Measurements from ENCODE around the gene CAMK1G. TPM values are rescaled to one million over a fixed set of nuclear protein-coding genes. Genes with fewer than 3 reads are reported as not detected.

CAMK1G gene
- polyA plus RNA-seq, 1 of the 3 experiments (the other 2 are of a cell fraction) = 15.1 TPM

DNA sequence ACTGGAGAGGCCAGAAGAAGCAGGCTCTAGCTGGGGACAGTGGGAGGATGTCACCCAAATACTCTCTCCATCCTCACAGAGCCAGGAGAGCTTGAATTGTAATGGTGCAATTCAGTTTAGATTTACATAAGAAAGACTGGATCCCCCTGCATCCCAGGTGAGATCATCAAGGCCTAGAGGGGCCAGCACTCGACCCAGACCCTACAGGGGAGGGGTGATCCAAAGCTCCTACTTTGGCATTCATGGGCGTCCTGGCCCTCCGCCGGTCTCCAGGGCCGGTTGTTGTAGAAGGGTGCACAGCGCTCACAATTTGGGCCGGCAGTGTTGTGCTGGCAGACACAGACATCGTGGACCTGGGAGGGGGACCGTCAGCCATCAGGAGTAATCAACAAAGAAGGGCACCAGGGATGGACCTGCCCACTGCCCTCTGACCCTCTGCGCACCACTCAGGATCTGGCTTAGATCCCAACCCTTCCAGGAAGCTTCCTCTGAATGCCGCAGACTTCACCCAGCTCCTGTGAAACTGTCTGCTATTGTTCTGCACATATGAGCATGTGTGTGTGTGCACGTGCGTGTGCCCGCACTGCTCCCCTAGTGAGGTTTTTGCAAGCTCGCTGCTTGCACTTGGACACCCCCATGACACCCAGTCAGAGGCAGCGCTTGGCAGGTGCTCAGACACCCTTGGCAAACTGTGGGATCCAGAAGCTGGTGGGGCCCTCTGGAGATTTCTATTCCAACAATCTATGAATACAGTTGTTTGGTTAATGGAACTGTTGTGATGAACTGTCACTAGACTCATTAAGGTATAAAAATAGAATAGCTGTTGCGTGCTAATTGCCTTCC lies 47.1 kb downstream of the CAMK1G start:
- no peaks in the 10 kb centered on the region for H3K27me3 ChIP-seq (ENCODE audit: insufficient read depth)
- H3K9ac ChIP-seq = no peak overlapping the region
- H3K27ac ChIP-seq (ENCODE audit: low read depth in 2 of 2, low read length in 1 of 2) = no peak overlapping the region
- WGBS (ENCODE audit: low lambda C conversion rate) = 86% methylated on average over 10 of the region's 17 CpGs
- H3K4me2 ChIP-seq = no peak overlapping the region
- CTCF ChIA-PET = interaction anchor here (0.9 to 7.2 kb wide), 15 partner anchors 11 to 435 kb away, joined by 3 to 89 read pairs (median 4); no protein-coding TSS in a partner anchor
- no peaks in the 10 kb centered on the region for H3K9me3 ChIP-seq
- H3K4me3 ChIP-seq (ENCODE audit: low read depth in 2 of 2, low read length in 1 of 2) = no peak overlapping the region
- H4K20me1 ChIP-seq (ENCODE audit: insufficient read depth) = no peaks in the 10 kb centered on the region
- H3F3A ChIP-seq (replicated peaks; ENCODE audit: insufficient read depth) = no peaks in the 10 kb centered on the region
- peaks cover 0 to 3% of the 10 kb centered on the region in 2 experiments for H3K36me3 ChIP-seq (replicated peaks in 1 of 2; ENCODE audit: control insufficient read depth in 1 of 2, insufficient read depth in 2 of 2, low read length in 1 of 2)
- POLR2A ChIA-PET = no interaction called here
- DNase-seq = no peak
- no peaks in the 10 kb centered on the region for H3K79me2 ChIP-seq (ENCODE audit: insufficient read depth)
- TF ChIP-seq, protein P1, sequence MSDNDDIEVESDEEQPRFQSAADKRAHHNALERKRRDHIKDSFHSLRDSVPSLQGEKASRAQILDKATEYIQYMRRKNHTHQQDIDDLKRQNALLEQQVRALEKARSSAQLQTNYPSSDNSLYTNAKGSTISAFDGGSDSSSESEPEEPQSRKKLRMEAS (IDR thresholded peaks at IDR 0.05; ENCODE audit: low read depth) = no peak
- TF ChIP-seq NFIC (IDR thresholded peaks at IDR 0.05; ENCODE audit: borderline replicate concordance) (no peak), RAD21 (IDR thresholded peaks at IDR 0.05; ENCODE audit: low read length) (no peak), SMC3 (IDR thresholded peaks at IDR 0.05; ENCODE audit: low read depth, low read length) (no peak), JUND (IDR thresholded peaks at IDR 0.05) (no peak)
- H3K9me2 ChIP-seq = no peaks in the 10 kb centered on the region
- H2AFZ ChIP-seq (ENCODE audit: low read depth) = no peak overlapping the region
- H3K4me1 ChIP-seq (ENCODE audit: control insufficient read depth in 1 of 2, insufficient read depth in 2 of 2, low read depth in 1 of 2, low read length in 1 of 2) = peaks cover 5 to 9% of the 10 kb centered on the region in 2 experiments; a peak in 3 of 4 replicates

DNA sequence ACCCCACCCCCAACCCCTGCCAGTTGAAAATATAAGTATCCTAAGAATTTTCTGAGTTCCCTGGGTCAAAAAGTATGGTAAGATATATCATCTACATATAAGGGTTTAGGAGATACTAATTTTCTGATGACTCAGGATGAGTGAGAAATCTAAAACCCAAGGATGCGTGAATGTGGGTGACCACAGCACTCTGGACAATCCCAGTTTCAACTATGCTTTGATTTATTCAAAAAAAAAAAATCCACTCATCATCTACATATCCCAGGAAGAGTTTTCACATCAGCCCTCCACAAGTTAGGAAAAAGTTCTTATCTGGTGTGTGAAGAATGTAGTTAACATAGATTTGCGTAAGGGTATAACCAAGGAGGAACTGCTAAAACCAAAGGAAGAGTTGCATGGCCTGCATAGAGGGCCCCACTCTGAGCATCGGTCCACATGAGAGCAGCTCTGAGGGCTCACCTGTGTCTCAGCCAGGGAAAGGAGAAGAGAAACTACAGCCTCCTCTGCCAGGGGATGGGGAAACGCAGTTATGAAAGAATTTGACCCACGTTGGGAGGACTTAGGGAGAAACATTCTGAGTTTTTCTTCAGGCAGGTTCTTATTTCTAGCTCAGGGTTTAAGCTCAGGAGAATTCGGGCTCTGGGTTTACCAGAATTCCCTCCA lies 50.0 kb downstream of the CAMK1G start:
- no peaks in the 10 kb centered on the region for H3K9me2 ChIP-seq
- H3F3A ChIP-seq (replicated peaks; ENCODE audit: insufficient read depth) = no peaks in the 10 kb centered on the region
- H3K79me2 ChIP-seq (ENCODE audit: insufficient read depth) = no peaks in the 10 kb centered on the region
- H2AFZ ChIP-seq (ENCODE audit: low read depth) = no peak overlapping the region
- H3K4me1 ChIP-seq (ENCODE audit: control insufficient read depth in 1 of 2, insufficient read depth in 2 of 2, low read depth in 1 of 2, low read length in 1 of 2) = 0 out of 4 replicates have a peak, but pooled peaks cover 0 to 6% of the 10 kb centered on the region in 2 experiments
- no peaks in the 10 kb centered on the region for H3K9me3 ChIP-seq
- H3K36me3 ChIP-seq (replicated peaks in 1 of 2; ENCODE audit: control insufficient read depth in 1 of 2, insufficient read depth in 2 of 2, low read length in 1 of 2) = peaks cover 0 to 13% of the 10 kb centered on the region in 2 experiments
- ChIA-PET CTCF (interaction anchor here (1.0 to 2.5 kb wide), 3 partner anchors 15 to 64 kb away, joined by 3 to 9 read pairs (median 4); no protein-coding TSS in a partner anchor), POLR2A (no interaction called here)
- TF ChIP-seq, protein P2, sequence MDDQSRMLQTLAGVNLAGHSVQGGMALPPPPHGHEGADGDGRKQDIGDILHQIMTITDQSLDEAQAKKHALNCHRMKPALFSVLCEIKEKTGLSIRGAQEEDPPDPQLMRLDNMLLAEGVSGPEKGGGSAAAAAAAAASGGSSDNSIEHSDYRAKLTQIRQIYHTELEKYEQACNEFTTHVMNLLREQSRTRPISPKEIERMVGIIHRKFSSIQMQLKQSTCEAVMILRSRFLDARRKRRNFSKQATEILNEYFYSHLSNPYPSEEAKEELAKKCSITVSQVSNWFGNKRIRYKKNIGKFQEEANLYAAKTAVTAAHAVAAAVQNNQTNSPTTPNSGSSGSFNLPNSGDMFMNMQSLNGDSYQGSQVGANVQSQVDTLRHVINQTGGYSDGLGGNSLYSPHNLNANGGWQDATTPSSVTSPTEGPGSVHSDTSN (IDR thresholded peaks at IDR 0.05) = peak; percentile 32; the same call in 1 of the 2 replicates
- TF ChIP-seq TCF12 (IDR thresholded peaks at IDR 0.05) (peak; percentile 27; the same call in 1 of the 2 replicates), FOXJ3 (CRISPR knock-in tag; IDR thresholded peaks at IDR 0.05) (no peak), FOSL2 (IDR thresholded peaks at IDR 0.05; ENCODE audit: borderline replicate concordance, low read depth) (0 out of 2 replicates have a peak, but pooled peaks have one; percentile 23), YY1 (IDR thresholded peaks at IDR 0.05; ENCODE audit: low read depth) (no peak), JUND (IDR thresholded peaks at IDR 0.05) (peak; percentile 8; the same call in 1 of the 2 replicates), POLR2AphosphoS5 (IDR thresholded peaks at IDR 0.05; ENCODE audit: low read depth, low read length) (no peak)
- TF ChIP-seq, protein P3, sequence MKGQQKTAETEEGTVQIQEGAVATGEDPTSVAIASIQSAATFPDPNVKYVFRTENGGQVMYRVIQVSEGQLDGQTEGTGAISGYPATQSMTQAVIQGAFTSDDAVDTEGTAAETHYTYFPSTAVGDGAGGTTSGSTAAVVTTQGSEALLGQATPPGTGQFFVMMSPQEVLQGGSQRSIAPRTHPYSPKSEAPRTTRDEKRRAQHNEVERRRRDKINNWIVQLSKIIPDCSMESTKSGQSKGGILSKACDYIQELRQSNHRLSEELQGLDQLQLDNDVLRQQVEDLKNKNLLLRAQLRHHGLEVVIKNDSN (IDR thresholded peaks at IDR 0.05; ENCODE audit: borderline replicate concordance, low read depth) = no peak
- 80% methylated on average over 6 of the region's 6 CpGs for WGBS (ENCODE audit: low lambda C conversion rate)
- no peaks in the 10 kb centered on the region for H4K20me1 ChIP-seq (ENCODE audit: insufficient read depth)
- H3K27me3 ChIP-seq (ENCODE audit: insufficient read depth) = no peaks in the 10 kb centered on the region
- no peak overlapping the region for H3K9ac ChIP-seq
- H3K4me2 ChIP-seq = no peak overlapping the region
- no peak overlapping the region for H3K4me3 ChIP-seq (ENCODE audit: low read depth in 2 of 2, low read length in 1 of 2)
- DNase-seq = no peak
- H3K27ac ChIP-seq (ENCODE audit: low read depth in 2 of 2, low read length in 1 of 2) = peak overlapping the region in 1 of 2 experiments; percentile 26; a peak in 2 of 4 replicates

Measured in SK-N-SH (cell line).